ENCODE results near the gene AKAP1. TPM values are rescaled to one million over a fixed set of nuclear protein-coding genes. Genes with fewer than 3 reads are reported as not detected.

AKAP1 gene
- total RNA-seq, 2 experiments from 2014 or later: 21.4 to 23.8 TPM

DNA sequence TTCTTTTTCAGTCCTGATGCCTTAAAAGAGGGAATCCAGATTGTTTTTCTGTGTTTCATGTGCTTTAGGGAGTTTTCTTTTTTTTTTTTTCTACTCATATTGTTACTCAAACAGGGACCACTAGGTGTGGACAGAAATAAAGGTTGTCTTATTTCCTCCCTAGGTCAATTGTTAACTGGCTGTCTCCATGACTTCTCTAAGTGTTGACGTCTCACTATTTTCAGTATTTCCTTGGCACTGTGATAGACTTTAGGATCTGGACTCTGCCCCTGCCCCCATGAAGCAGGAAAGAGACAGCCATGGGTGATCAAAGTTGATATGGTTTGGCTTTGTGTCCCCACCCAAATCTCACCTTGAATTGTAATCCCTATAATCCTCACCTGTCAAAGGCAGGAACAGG is 73.7 kb downstream of the AKAP1 start:
- no peaks in the 10 kb centered on the region for H3K36me3 Mint-ChIP-seq
- ATAC-seq (ENCODE audit: low read depth) (no peak), DNase-seq (no peak)
- H3K27me3 Mint-ChIP-seq: peaks cover 12% of the 10 kb centered on the region
- H3K4me1 Mint-ChIP-seq: no peaks in the 10 kb centered on the region
- H3K4me3 Mint-ChIP-seq: no peak overlapping the region
- POLR2A ChIA-PET: no interaction called here
- no peak overlapping the region for H3K27ac Mint-ChIP-seq
- peaks cover 5% of the 10 kb centered on the region for H3K9me3 Mint-ChIP-seq

DNA sequence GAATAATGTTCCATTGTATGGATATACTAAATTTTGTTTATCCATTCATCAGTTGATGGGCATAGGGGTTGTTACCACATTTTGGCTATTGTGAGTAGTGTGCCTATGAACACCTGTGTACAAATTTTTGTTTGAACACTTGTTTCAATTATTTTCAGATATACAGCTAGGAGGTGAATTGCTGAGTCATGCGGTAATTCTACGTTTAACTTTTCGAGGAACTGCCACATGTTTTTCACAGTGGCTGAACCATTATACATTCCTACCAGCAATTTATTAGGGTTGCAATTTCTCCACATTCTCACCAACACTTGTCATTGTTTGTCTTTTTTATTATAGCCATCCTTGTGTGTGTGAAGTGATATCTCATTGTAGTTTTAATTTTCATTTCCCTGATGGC is 75.6 kb downstream of the AKAP1 start:
- Mint-ChIP-seq H3K27me3 (peaks cover 10% of the 10 kb centered on the region), H3K4me1 (no peaks in the 10 kb centered on the region), H3K9me3 (peaks cover 5% of the 10 kb centered on the region), H3K36me3 (no peaks in the 10 kb centered on the region), H3K27ac (no peak overlapping the region), H3K4me3 (no peak overlapping the region)
- ATAC-seq (ENCODE audit: low read depth): no peak
- POLR2A ChIA-PET: no interaction called here
- DNase-seq: no peak

DNA sequence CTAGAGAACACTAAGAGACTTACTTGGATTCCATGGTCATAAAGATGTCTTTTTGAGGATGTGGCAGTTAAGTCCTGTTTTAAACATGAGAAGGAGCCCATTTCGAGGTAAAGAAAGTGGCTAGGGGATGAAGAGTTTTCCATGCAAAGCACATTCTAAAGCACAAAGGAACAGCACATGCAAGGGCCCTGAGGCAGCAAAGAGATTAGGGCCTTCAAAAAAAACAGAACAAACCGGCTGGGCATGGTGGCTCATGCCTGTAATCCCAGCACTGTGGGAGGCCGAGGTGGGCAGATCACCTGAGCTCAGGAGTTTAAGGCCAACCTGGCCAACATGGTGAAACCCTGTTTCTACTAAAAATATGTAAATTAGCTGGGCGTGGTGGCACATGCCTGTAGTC is 79.8 kb downstream of the AKAP1 start:
- Mint-ChIP-seq H3K9me3 (peaks cover 7% of the 10 kb centered on the region), H3K27ac (no peak overlapping the region), H3K27me3 (peaks cover 15% of the 10 kb centered on the region), H3K36me3 (no peaks in the 10 kb centered on the region), H3K4me1 (no peaks in the 10 kb centered on the region), H3K4me3 (no peak overlapping the region)
- ATAC-seq (ENCODE audit: low read depth) (no peak), DNase-seq (no peak)
- POLR2A ChIA-PET: no interaction called here

DNA sequence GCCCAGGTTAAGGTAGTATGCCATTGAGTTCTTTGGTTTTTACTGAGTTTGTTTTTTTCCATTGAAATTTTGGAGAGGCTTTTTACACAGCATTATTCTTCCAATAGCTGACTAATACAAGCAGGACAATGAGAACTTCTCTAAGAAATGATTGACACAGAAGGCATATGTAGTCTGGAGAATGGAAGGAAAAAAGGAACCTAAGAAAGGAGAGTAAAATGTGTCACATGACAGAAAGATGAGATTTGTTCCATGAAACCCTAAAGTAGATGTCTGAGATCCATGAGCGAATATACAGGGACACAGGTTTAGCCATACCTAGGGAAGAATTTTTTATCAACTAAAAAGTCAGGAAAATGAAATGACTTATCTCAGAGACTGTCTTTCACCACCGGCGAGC is 80.7 kb downstream of the AKAP1 start:
- peaks cover 5% of the 10 kb centered on the region for H3K9me3 Mint-ChIP-seq
- DNase-seq (no peak), ATAC-seq (ENCODE audit: low read depth) (no peak)

DNA sequence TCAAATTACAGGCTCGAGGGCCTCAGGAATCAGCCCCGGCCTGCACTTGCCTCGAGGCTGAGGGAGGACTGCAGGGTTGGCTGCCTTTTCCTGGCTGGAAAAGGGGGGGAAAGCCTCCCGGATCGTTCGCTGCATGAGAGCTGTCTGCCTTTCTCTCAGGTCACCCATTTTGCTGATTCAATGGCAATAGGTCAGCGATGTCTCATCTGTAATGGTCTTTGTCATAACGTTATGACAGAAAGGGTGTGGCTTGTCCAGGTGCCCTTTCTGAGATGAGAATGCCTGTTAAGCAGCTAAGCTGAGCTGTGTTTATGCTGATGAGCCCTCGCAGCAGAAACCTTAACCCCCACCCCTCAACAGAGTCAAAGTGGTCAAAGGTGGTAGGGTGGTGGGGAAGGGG is 81.8 kb downstream of the AKAP1 start:
- Mint-ChIP-seq H3K27ac (no peak overlapping the region), H3K36me3 (no peaks in the 10 kb centered on the region)
- no peak for ATAC-seq (ENCODE audit: low read depth)

More for the DNA sequence above, 80.7 kb downstream of the AKAP1 start:
- Mint-ChIP-seq H3K36me3 (no peaks in the 10 kb centered on the region), H3K27me3 (peaks cover 24% of the 10 kb centered on the region), H3K4me3 (no peak overlapping the region), H3K27ac (no peak overlapping the region), H3K4me1 (no peaks in the 10 kb centered on the region)
- POLR2A ChIA-PET: no interaction called here

DNA sequence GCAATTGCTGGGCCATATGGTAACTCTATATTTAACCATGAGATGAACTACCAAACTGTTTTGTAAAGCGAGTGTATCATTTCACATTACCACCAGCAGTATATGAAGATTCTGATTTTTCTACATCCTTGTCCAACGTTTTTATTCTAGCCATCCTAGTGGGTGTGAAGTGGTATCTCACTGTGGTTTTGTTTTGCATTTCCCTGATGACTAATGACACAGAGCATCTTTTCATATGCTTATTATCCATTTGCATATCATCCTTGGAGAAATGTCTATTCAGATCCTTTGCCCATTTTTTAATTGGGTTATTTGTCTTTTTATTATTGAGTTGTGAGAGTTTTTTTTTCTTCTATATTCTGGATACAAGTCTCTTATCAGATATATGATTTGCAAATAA is 83.6 kb downstream of the AKAP1 start:
- H3K27me3 Mint-ChIP-seq: peaks cover 32% of the 10 kb centered on the region
- H3K27ac Mint-ChIP-seq: no peak overlapping the region

More for the DNA sequence above, 81.8 kb downstream of the AKAP1 start:
- POLR2A ChIA-PET: no interaction called here
- H3K4me3 Mint-ChIP-seq: no peak overlapping the region
- H3K27me3 Mint-ChIP-seq: peaks cover 24% of the 10 kb centered on the region
- no peak for DNase-seq
- peaks cover 5% of the 10 kb centered on the region for H3K9me3 Mint-ChIP-seq
- H3K4me1 Mint-ChIP-seq: no peaks in the 10 kb centered on the region

DNA sequence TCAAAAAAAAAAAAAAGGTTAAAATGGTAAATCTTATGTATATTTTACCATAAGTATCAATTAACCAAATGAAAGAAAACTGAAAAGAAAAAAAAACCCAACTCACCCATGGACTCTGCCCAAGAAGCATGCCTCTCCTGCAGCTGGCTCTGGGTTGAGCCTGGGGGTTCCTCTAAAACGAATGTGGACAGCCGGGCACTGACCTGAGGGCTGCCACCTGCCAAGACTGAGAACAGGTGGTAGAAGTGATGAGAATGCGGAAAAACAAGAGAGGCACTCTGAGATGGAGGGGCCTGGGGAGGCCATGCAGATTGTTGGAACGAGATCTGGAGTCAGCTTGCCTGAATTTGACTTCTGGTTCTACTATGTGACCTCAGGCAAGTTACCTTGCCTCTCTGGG is 85.8 kb downstream of the AKAP1 start:
- Mint-ChIP-seq H3K4me3 (no peak overlapping the region), H3K9me3 (peaks cover 3% of the 10 kb centered on the region), H3K4me1 (peaks cover 1% of the 10 kb centered on the region), H3K27me3 (peaks cover 49% of the 10 kb centered on the region), H3K27ac (no peak overlapping the region), H3K36me3 (no peaks in the 10 kb centered on the region)
- POLR2A ChIA-PET: no interaction called here
- DNase-seq (no peak), ATAC-seq (ENCODE audit: low read depth) (no peak)

More for the DNA sequence above, 83.6 kb downstream of the AKAP1 start:
- DNase-seq (no peak), ATAC-seq (ENCODE audit: low read depth) (no peak)
- POLR2A ChIA-PET: no interaction called here
- Mint-ChIP-seq H3K4me3 (no peak overlapping the region), H3K9me3 (peaks cover 3% of the 10 kb centered on the region), H3K4me1 (peaks cover 1% of the 10 kb centered on the region), H3K36me3 (no peaks in the 10 kb centered on the region)

Other genes with a start within 250 kb of the AKAP1 start
- 100 to 1,000 TPM; 139 to 141 TPM for gene TRIM25, start 171.2 kb upstream of the AKAP1 start, total RNA-seq
- gene COIL, start 124.2 kb upstream of the AKAP1 start, total RNA-seq: 10 to 100 TPM; 16.4 TPM
- 10 to 100 TPM; 15.8 to 16.6 TPM for gene SCPEP1, start 107.1 kb upstream of the AKAP1 start, total RNA-seq
- gene MSI2, start 171.3 kb downstream of the AKAP1 start, total RNA-seq: 100 to 1,000 TPM; 113 to 114 TPM

Data from activated naive CD8-positive, alpha-beta T cell treated with anti-CD3 and anti-CD28 coated beads, Interleukin-2, amount 10 ng/mL, durations not matched to agents 7 days and 5 days (primary cell).